HepG2 (cell line): ENCODE results near the gene TIAM2. TPM values are rescaled to one million over a fixed set of nuclear protein-coding genes. Genes with fewer than 3 reads are reported as not detected.

Experiments used
- ATAC-seq: fragments of 200-7000 bp; cut with Tn5 transposase; 3 replicates; pipeline ENCODE4 v1.9.1; 2020; ENCODE audit warnings: mild to moderate bottlenecking, moderate library complexity
- BruUV-seq: library from RNA; stranded (reverse); fragments of 400-500 nt; replicated peaks from 2 replicates; lab custom pipeline; 2021; lab: Mats Ljungman, UMichigan
- CTCF ChIA-PET: fragments of 300-600 bp; formaldehyde crosslinking; extraction: SDS; loops from one replicate; lab custom pipeline; 2021; ENCODE audit warnings: low total read pairs, inconsistent platforms, low intra/inter-chr PET ratio; lab: Yijun Ruan, JAX
- POLR2A ChIA-PET: fragments of 350-600 bp; sonication (Branson Sonifier 250); formaldehyde crosslinking; loops from one replicate; lab custom pipeline; 2020; ENCODE audit warnings: antibody characterized with exemption, inconsistent platforms; lab: Yijun Ruan, JAX
- DNase-seq: peaks from one replicate; pipeline ENCODE4 v3.0.0-alpha.2; 2015; ENCODE audit warnings: low spot score
- FAIRE-seq: peaks from 3 replicates; lab custom pipeline; 2011; peaks lifted over from hg19 to GRCh38; lab: Jason Lieb, UNC
- H2AFZ ChIP-seq: one replicate; pipeline ENCODE4 v1.6.1; 2011; ENCODE audit warnings: low read length, inconsistent platforms
- H3K27ac ChIP-seq: fragments of 300-600 bp; 3 replicates; pipeline ENCODE4 v1.8.0; 2011; ENCODE audit warnings: mixed run types, mild to moderate bottlenecking, mixed read lengths, low read length, inconsistent platforms; ENCODE audit not compliant: insufficient read depth; ENCODE audit errors: extremely low read length
- H3K27me3 ChIP-seq, 2 experiments: fragments of 200-600 bp in 1 of 2; 2 replicates in 1 of 2; 3 replicates in 1 of 2; pipeline versions ENCODE4 v1.6.0 to v1.8.0; 2011; ENCODE audit warnings: low read length in 2 of 2, mild to moderate bottlenecking in 2 of 2, moderate library complexity in 2 of 2, inconsistent platforms in 1 of 2; ENCODE audit not compliant: insufficient read depth in 2 of 2, control insufficient read depth in 1 of 2
- H3K36me3 ChIP-seq, 2 experiments: fragments of 200-600 bp in 1 of 2; replicated peaks in 1 of 2; 2 replicates in 1 of 2; 3 replicates in 1 of 2; pipeline versions ENCODE4 v1.5.1 to v1.8.0; 2011; ENCODE audit warnings: low read length in 2 of 2, inconsistent platforms in 1 of 2; ENCODE audit not compliant: insufficient read depth in 2 of 2, control insufficient read depth in 1 of 2
- H3K4me1 ChIP-seq: 2 replicates; pipeline ENCODE4 v1.5.1; 2012; ENCODE audit warnings: low read length, inconsistent platforms; ENCODE audit not compliant: insufficient read depth
- H3K4me2 ChIP-seq: 2 replicates; pipeline ENCODE4 v1.6.0; 2011; ENCODE audit warnings: low read depth, low read length, inconsistent platforms
- H3K4me3 ChIP-seq, 3 experiments: fragments of 200-600 bp in 1 of 3; sonication (generic), shearing (Covaris generic) in 1 of 3; replicated peaks in 1 of 3; 2 replicates each; pipeline ENCODE4 v1.5.1; 2011 to 2016; ENCODE audit warnings: low read length in 3 of 3, inconsistent platforms in 2 of 3, low read depth in 2 of 3, mild to moderate bottlenecking in 2 of 3, control low read depth in 1 of 3, mixed read lengths in 1 of 3; ENCODE audit not compliant: insufficient read depth in 1 of 3
- H3K79me2 ChIP-seq: one replicate; pipeline ENCODE4 v1.6.1; 2011; ENCODE audit warnings: low read length, inconsistent platforms; ENCODE audit not compliant: insufficient read depth
- H3K9ac ChIP-seq: 2 replicates; pipeline ENCODE4 v1.6.0; 2011; ENCODE audit warnings: mild to moderate bottlenecking, low read depth, low read length, inconsistent platforms; ENCODE audit not compliant: insufficient read depth
- H3K9me3 ChIP-seq: 2 replicates; pipeline ENCODE4 v1.5.1; 2012; ENCODE audit warnings: mild to moderate bottlenecking, low read length
- H4K20me1 ChIP-seq: 2 replicates; pipeline ENCODE4 v1.6.0; 2011; ENCODE audit warnings: inconsistent platforms, mild to moderate bottlenecking, low read length, moderate library complexity; ENCODE audit not compliant: insufficient read depth
- GFI1 ChIP-seq: sonication (generic); formaldehyde crosslinking; IDR thresholded peaks from 2 replicates; pipeline ENCODE4 v1.5.0; 2020; ENCODE audit warnings: missing genetic modification reagents, mild to moderate bottlenecking, borderline replicate concordance
- JUN ChIP-seq: sonication (generic); formaldehyde crosslinking; IDR thresholded peaks from 2 replicates; pipeline ENCODE4 v1.4.0; 2020; ENCODE audit warnings: mild to moderate bottlenecking, missing genetic modification reagents
- ZNF256 ChIP-seq: sonication (generic); formaldehyde crosslinking; conservative IDR thresholded peaks from 2 replicates; pipeline ENCODE4 v1.4.0; 2020; ENCODE audit warnings: missing genetic modification reagents
- ZNF354B ChIP-seq: sonication (generic); formaldehyde crosslinking; IDR thresholded peaks from 2 replicates; pipeline ENCODE4 v1.8.0; 2022; ENCODE audit warnings: mild to moderate bottlenecking, missing genetic modification reagents
- ZNF512B ChIP-seq: sonication (generic); formaldehyde crosslinking; IDR thresholded peaks from 2 replicates; pipeline ENCODE4 v1.5.1; 2020; ENCODE audit warnings: missing genetic modification reagents, mild to moderate bottlenecking, borderline replicate concordance
- ZNF557 ChIP-seq: sonication (generic); formaldehyde crosslinking; IDR thresholded peaks from 2 replicates; pipeline ENCODE4 v1.4.0; 2020; ENCODE audit warnings: missing genetic modification reagents
- WGBS: methylation state at CpG from one replicate; pipeline ENCODE4 v1.1.6; 2017; ENCODE audit warnings: low lambda C conversion rate; 5-methylcytosine and 5-hydroxymethylcytosine counted together
- in situ Hi-C: cut with HindIII; loops from 2 replicates; pipeline ENCODE4 v1.10.0; 2017; ENCODE audit warnings: low pct_unique_long_range_greater_than_20kb; ENCODE audit not compliant: extremely low pct_ligation_motif_present
- intact Hi-C: fragments of 100-400 bp; cut with micrococcal nuclease; formaldehyde crosslinking; loops from one replicate; pipeline ENCODE4 v1.10.0; 2022; ENCODE audit not compliant: unreplicated experiment
- polyA plus RNA-seq, 8 experiments: library from polyadenylated mRNA; depleted of rRNA in 3 of 8; stranded (reverse) in 7 of 8; unstranded in 1 of 8; fragments of >200 nt; fragmentation: Illumina TruSeq in 4 of 8; extraction: Trizol in 4 of 8; gene quantifications; 2 replicates each; pipeline versions ENCODE4 v1.2.1 to v1.2.3, GENCODE V29; 2011 to 2016; ENCODE audit warnings: low read depth in 4 of 8, missing spikeins in 1 of 8, mixed read lengths in 1 of 8; ENCODE audit not compliant: insufficient read depth in 1 of 8
- total RNA-seq, 5 experiments: library from RNA; depleted of rRNA; stranded (reverse); fragments of >200 nt; fragmentation: Illumina TruSeq; extraction: Trizol; gene quantifications; 2 replicates each; pipeline ENCODE4 v1.2.3, GENCODE V29; 2016; ENCODE audit warnings: low read depth in 1 of 5

TIAM2 gene
- total and polyA plus RNA-seq, 2 of the 13 experiments (the other 11 are each of a cell fraction or from before 2014, with no cell fraction given), result 4.1 to 4.5 TPM

DNA sequence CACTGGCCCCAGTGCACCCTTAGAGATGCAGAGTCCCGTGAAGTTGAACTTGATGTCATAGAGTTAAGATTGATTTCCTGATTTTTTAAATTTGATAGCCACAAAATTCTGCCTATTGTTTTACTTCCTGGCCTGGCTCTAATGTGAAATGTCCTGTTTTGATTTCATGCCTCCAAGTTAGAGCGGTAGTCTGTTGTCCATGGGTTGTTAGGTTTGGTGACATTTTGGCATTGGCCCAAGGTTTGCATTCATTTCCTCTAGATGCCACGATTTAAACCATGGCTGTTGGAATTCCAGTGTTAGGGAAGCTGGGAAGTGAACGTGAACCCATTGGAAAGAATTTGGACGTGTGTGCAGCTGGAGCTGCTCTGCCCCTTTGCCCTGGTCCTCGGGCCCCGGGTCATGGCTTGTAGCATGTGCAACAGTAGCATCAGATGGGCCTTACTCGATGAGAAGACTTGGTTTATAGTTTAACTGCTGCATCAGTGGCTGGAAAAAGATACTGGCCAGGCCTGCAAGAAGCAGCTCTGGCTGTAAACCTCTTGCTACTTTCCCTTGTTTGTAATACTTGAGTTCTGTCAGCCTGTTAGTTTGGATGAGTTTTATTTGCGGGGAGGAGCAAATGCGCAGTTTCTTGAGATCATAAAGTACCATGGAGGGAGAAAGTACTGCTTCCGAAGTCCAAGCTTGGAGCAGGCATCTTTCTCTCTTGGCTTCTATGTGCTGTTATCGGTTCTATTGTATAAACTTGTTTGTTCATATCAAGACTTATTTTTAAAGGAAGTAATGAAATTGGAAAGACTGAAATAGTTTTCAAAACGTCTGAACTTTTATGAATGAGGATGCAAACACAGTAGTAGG is 147.3 kb downstream of the TIAM2 start (continued):
- TF ChIP-seq ZNF512B (CRISPR knock-in tag), result no peak
- no peak for TF ChIP-seq JUN (CRISPR knock-in tag)
- no peak for TF ChIP-seq ZNF557

- Histone ChIP-seq H3K4me3 (0 out of 6 replicates have a peak overlapping the region, but pooled peaks of 1 of the 3 experiments have one; percentile 11), H3K36me3 (no peaks in the 10 kb centered on the region), H3K27ac (no peak overlapping the region), H3K9ac (no peak overlapping the region), H4K20me1 (no peaks in the 10 kb centered on the region), H3K27me3 (no peaks in the 10 kb centered on the region), H3K4me1 (peaks cover 9% of the 10 kb centered on the region; the same call in 1 of the 2 replicates), H2AFZ (no peak overlapping the region), H3K9me3 (no peaks in the 10 kb centered on the region), H3K4me2 (peak overlapping the region; percentile 18; the same call in 1 of the 2 replicates), H3K79me2 (no peaks in the 10 kb centered on the region)
- intact Hi-C loops (no loop called here), in situ Hi-C loops (no loop called here)
- TF ChIP-seq GFI1 (CRISPR knock-in tag) (no peak), ZNF354B (CRISPR knock-in tag) (no peak), ZNF256 (CRISPR knock-in tag) (no peak)
- ATAC-seq (no peak), DNase-seq (no peak), FAIRE-seq (no peak)
- ChIA-PET CTCF (no interaction called here), POLR2A (no interaction called here)
- WGBS, result 40% methylated on average over 4 of the region's 4 CpGs
- no TSS peak for BruUV-seq
These were observed 148.0 kb downstream of the TIAM2 start for GRCh38 chr6:155143029-155143577.
